ENCODE measurements around the gene ANXA6.

ANXA6 gene

GRCh38 chr5:151077967-151078366 lies 79.6 kb downstream of the ANXA6 start:
- H3K36me3 ChIP-seq (ENCODE audit: control insufficient read depth in 2 of 2, insufficient read depth in 1 of 2, low read length in 2 of 2), result peaks cover 0 to 15% of the 10 kb centered on the region in 2 experiments; a peak in 1 of 3 replicates
- TF ChIP-seq ZNF350 (tag by site-specific recombination; IDR thresholded peaks at IDR 0.05) (no peak), ZNF404 (tag by site-specific recombination; IDR thresholded peaks at IDR 0.05) (no peak), ZNF16 (tag by site-specific recombination; IDR thresholded peaks at IDR 0.05; ENCODE audit: low read depth) (no peak), ZNF558 (tag by site-specific recombination; IDR thresholded peaks at IDR 0.05) (no peak), ZNF394 (tag by site-specific recombination; IDR thresholded peaks at IDR 0.05; ENCODE audit: borderline replicate concordance) (no peak), ZBTB20 (tag by site-specific recombination; IDR thresholded peaks at IDR 0.05) (no peak)
- CTCF ChIA-PET, result no interaction called here
- H3K4me1 ChIP-seq (ENCODE audit: control insufficient read depth, insufficient read depth, low read length), result peaks cover 6% of the 10 kb centered on the region; the same call in 1 of the 2 replicates
- no peaks in the 10 kb centered on the region for H3K9me3 ChIP-seq (ENCODE audit: control insufficient read depth, insufficient read depth, low read depth, low read length)
- H3K4me3 ChIP-seq (ENCODE audit: low read depth, low read length), result no peak overlapping the region
- no peak overlapping the region for H3K27ac ChIP-seq (ENCODE audit: extremely low read depth, low read depth, low read length)
- POLR2A ChIA-PET, result no interaction called here

GRCh38 chr5:151077419-151077818 lies 80.2 kb downstream of the ANXA6 start:
- CTCF ChIA-PET, result no interaction called here
- Histone ChIP-seq H3K27ac (ENCODE audit: extremely low read depth, low read depth, low read length) (no peak overlapping the region), H3K9me3 (ENCODE audit: control insufficient read depth, insufficient read depth, low read depth, low read length) (no peaks in the 10 kb centered on the region), H3K4me1 (ENCODE audit: control insufficient read depth, insufficient read depth, low read length) (peaks cover 6% of the 10 kb centered on the region; the same call in 1 of the 2 replicates), H3K36me3 (ENCODE audit: control insufficient read depth in 2 of 2, insufficient read depth in 1 of 2, low read length in 2 of 2) (peaks cover 0 to 15% of the 10 kb centered on the region in 2 experiments; a peak in 1 of 3 replicates), H3K4me3 (ENCODE audit: low read depth, low read length) (no peak overlapping the region)
- POLR2A ChIA-PET, result no interaction called here
- no peak for TF ChIP-seq ZNF157 (tag by site-specific recombination; IDR thresholded peaks at IDR 0.05)
- TF ChIP-seq ZNF558 (tag by site-specific recombination; IDR thresholded peaks at IDR 0.05), result no peak
- no peak for TF ChIP-seq ZNF280C (tag by site-specific recombination; IDR thresholded peaks at IDR 0.05)
- no peak for TF ChIP-seq ZBTB1 (tag by site-specific recombination; IDR thresholded peaks at IDR 0.05)
- TF ChIP-seq WT1 (tag by site-specific recombination; IDR thresholded peaks at IDR 0.05), result no peak
- TF ChIP-seq KLF10 (tag by site-specific recombination; IDR thresholded peaks at IDR 0.05), result no peak
- TF ChIP-seq ZBTB17 (tag by site-specific recombination; IDR thresholded peaks at IDR 0.05), result no peak
- no peak for TF ChIP-seq PRDM2 (tag by site-specific recombination; IDR thresholded peaks at IDR 0.05; ENCODE audit: borderline replicate concordance)
- TF ChIP-seq ZNF529 (tag by site-specific recombination; IDR thresholded peaks at IDR 0.05; ENCODE audit: insufficient replicate concordance), result no peak
- TF ChIP-seq ZNF423 (tag by site-specific recombination; IDR thresholded peaks at IDR 0.05), result no peak
- TF ChIP-seq ZNF692 (tag by site-specific recombination; IDR thresholded peaks at IDR 0.05), result no peak
- no peak for TF ChIP-seq REPIN1 (tag by site-specific recombination; IDR thresholded peaks at IDR 0.05; ENCODE audit: low read depth)
- TF ChIP-seq ZNF514 (tag by site-specific recombination; IDR thresholded peaks at IDR 0.05), result no peak
- TF ChIP-seq ZNF596 (tag by site-specific recombination; IDR thresholded peaks at IDR 0.05), result no peak
- TF ChIP-seq TSHZ1 (tag by site-specific recombination; IDR thresholded peaks at IDR 0.05; ENCODE audit: borderline replicate concordance), result no peak
- TF ChIP-seq ZNF266 (tag by site-specific recombination; IDR thresholded peaks at IDR 0.05; ENCODE audit: low read depth), result no peak

All from HEK293 (cell line).